Activated CD8-positive, alpha-beta memory T cell treated with anti-CD3 and anti-CD28 coated beads, Interleukin-2, amount 50 U/mL, for 24 hours (primary cell): ENCODE data around the gene MAPK13.
"Not testable (repeated sequence)": the region's sequence is repeated elsewhere in the genome, so short reads cannot be mapped to it uniquely, and the experiment has no call there.

Experiments used
- DNase-seq: peaks from one replicate; pipeline ENCODE4 v3.0.0-alpha.2; 2020; ENCODE audit errors: extremely low read depth

Gene MAPK13

DNA sequence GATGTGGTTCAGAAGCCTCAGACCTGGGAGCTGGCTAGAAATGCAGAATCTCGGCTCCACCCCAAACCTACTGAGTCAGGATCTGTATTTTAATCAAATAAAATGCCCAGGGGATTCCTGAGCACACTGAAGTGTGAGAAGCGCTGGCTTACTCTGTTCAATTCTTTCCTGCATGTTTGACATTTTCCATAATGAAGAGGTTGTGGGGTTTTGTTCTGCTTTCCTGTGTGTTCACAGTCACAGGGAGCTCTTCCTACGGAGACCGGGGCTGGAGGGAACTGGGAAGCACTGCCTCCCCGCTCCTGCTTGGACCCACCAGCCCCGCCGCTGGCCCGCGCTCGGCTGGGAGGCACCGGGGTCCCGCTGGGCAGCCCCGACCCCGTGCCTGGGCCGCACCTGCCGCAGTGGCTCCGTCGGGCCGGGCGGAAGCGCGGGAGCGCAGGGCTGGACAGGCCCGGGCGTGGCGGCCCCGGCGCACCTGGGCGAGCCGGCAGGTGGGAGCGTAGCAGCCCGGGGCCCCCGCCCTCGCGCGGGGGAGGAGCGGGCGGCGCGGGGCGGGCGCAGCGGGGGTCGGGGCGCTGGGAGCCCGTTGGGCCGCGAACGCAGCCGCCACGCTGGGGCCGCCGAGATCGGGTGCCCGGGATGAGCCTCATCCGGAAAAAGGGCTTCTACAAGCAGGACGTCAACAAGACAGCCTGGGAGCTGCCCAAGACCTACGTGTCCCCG lies at the start of gene MAPK13:
TSS of gene MAPK13 (plus strand) at position 573 of the 726 bp plus-strand sequence. CDS start at position 643, 70 bp downstream.
- no peak for DNase-seq

DNA sequence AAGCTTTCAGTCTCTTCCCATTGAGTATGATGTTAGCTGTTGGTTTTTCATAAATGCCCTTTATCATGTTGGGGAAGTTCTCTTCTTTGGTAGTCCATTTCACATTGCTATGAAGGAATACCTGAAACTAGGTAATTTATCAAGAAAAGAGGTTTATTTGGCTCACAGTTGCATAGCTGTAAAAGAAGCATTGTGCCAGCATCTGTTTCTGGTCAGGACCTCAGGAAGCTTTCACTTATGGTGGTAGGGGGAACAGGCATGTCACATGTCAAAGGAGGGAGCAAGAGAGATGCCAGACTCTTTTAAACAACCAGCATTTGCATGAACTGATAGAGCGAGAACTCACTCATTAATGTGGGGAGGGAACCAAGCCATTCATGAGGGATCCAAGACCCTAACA lies 48.0 kb upstream of the MAPK13 start:
- no peak for DNase-seq

DNA sequence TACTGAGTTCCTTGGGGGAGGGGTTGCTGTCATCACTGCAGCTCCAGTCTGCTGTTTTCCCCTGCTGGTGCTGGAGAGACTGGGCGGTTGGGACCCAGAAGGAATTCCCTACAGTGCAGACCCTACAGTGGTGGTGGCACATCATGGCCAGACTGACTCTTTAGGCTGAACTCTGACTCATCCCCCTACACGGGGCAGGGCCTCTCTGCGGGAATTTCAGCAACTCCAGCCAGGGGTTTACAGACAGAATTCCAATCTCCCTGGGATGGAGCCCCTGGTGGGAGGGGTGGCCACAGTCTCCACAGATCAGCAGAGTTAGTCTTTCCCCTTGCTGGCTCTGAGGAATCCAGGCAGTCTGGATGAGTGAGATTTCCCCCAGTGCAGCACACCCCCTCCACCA lies 46.9 kb upstream of the MAPK13 start:
- no peak for DNase-seq

DNA sequence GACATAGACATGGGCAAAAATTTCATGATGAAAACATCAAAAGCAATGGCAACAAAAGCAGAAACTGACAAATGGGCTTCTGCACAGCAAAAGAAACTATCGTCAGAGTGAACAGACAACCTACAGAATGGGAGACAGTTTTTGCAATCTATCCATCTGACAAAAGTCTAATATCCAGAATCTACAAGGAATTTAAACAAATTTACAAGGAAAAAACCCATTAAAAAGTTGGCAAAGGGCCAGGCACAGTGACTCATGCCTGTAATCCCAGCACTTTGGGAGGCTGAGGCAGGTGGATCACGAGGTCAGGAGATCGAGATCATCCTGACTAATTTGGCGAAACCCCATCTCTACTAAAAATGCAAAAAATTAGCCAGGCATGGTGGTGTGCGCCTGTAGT lies 42.1 kb upstream of the MAPK13 start:
- not testable (repeated sequence) for DNase-seq

DNA sequence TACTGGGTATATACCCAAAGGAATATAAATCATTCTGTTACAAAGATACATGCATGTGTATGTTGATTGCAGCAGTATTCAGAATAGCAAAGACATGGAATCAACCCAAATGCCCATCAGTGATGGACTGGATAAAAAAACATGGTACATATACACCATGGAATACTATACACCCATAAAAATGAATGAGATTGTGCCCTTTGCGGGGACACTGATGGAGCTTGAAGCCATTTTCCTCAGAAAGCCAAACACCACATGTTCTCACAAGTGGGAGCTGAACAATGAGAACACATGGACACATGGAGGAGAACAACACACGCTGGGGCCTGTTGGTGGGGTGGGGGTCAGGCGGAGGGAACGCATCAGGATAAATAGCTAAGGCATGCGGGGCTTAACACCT lies 41.3 kb upstream of the MAPK13 start:
- DNase-seq: no peak

DNA sequence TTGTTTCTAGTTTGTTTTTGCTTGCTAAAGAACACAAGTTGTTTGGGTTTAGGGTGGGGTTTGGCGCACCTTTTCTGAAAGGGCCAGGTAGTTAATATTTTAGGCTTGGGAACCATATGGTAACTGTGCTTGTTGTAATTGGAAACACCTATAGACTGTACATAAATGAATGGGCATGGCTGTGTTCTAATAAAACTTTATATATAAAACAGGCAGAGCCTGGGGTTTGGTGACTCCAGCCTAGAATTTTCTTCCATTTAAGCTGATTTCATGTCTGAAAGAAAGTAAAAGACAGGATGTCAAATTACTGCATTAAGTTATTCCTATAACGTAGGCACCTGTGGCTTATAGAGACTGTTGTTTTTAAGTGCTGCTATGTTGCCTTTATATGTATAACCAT lies 36.1 kb upstream of the MAPK13 start:
- DNase-seq: no peak

DNA sequence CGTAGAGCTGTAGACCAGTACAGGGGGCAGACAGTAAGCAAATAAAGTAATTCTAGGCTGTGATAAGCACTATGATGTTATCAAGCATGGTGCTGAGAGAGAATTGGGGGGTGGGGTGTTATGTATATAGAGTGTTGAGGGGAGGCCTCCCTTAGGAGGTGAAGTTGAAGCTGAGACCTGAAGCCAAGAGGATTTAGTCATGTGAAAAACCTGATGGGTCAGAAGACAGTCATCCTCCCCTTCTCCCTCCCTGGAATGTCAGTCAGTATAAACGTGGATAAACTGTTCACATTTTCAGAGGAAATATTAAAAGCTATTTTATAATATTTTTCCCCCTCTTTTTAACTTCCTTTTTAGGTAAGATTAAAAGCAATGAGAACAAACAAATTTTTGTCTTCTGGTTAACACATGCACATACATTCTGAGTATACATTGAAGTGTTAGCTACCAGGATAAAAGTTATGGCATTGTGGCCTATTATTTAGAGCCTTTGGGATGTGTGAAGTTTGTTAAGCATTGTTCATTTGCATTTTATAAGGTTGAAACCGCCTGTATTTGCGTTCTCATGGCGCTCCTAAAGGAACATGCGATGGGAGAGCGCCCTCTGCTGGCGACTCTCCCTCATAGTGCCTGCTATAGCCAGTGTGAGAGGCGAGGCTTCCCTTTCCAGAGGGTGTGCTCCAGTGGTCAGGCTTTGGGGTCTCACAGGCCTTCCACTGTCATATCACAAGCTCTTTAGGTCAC lies 35.4 kb upstream of the MAPK13 start:
- DNase-seq: peak; percentile 56

DNA sequence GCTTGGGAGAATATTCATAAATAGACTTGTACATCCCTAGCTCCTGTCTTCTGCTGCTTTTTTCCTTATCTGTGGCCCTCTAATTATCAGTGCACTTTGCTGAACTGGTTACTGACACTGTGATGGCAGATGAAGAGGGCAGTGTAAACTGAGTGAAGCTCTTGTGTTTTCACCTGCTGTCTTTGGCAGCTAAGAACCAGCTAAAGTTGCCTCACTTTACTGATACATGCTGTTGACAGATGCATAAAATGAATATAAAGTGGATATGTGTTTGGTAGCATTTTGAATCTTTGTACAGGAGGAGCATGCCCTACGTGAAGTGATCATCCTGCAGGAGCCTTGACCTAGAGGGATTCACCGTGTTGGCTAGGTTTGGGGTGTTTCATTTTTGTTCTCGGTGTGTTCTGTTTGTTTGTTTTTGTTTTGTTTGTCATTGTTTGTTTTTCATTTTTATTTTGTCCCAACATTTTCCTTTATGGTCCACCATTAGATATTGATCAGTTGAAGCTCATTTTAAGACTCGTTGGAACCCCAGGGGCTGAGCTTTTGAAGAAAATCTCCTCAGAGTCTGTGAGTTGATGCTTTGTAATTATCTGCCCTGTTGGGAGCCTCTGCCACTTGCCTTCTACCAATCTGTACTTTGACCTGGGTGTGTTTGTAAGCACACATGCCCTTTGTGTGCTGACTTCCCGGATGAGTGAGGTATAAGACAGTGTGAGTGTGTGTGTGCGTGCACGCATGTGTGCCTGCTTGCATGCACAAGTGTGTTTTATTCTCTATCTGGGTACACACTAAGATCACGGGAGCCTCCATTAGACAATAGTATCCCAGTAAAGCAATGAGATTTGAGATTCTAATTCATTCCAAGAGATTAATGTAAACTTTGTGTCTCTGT lies 34.6 kb upstream of the MAPK13 start:
- no peak for DNase-seq

DNA sequence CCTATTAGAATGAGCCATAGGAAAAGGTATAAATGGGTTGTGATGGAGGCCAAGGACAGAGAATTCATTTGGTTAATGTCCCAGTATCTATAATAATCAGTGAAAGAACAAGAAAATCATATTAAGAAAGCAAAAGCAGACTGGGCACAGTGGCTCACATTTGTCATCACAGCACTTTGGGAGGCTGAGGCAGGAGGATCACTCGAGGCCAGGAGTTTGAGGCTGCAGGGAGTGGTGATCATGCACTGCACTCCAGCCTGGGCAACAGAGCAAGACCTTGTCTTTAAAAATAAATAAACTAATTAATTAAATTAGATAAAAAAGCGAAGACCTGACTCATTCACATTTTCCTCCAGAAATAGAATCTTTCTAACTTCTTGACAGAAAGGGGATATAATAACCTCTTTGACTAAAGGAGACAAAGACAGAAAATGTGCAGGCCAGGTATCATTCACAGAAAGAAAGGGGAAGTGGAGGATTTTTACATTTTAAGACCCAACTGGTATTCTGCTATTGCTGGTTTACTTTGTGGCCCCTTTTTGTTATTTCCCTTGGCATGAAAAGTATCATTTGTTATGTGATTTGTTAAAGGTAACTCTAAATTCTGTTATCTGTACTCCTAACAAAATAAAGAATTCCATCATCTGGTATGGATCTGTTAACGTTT lies 31.9 kb upstream of the MAPK13 start:
- DNase-seq: no peak

DNA sequence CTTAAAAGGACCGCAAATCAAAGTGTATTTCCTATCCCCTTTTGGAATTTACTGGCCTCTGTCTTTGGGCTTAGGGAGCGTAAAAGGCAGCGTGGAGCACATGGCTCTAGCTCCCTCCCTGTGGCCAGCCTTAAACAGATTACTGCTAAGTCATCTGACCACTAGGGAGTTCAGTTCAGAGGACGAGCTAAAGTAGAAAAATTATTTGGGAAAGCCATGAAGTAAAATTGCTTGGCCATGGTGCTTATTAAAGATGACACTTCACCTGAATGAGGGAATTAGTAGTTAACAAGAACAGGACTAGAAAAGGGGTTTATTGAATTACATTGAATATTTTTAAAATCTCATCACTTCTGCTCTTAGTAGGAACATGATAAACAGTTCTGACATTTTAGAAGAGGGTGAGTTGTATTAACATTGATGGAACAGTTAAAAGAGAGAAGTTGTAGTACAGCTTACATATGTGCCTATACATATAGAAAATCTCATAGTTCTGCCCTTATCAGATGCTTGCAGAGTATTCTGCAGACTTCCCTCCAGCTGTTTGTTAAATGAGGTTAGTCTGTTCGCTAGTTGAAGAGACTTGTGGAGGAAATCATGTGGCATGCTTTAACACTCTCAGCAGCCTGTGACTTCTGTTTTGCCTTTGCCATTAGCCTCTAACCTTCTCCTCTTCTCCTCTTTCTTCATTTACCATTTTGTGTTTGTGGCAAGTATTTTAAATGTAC lies 31.2 kb upstream of the MAPK13 start:
- DNase-seq: no peak

DNA sequence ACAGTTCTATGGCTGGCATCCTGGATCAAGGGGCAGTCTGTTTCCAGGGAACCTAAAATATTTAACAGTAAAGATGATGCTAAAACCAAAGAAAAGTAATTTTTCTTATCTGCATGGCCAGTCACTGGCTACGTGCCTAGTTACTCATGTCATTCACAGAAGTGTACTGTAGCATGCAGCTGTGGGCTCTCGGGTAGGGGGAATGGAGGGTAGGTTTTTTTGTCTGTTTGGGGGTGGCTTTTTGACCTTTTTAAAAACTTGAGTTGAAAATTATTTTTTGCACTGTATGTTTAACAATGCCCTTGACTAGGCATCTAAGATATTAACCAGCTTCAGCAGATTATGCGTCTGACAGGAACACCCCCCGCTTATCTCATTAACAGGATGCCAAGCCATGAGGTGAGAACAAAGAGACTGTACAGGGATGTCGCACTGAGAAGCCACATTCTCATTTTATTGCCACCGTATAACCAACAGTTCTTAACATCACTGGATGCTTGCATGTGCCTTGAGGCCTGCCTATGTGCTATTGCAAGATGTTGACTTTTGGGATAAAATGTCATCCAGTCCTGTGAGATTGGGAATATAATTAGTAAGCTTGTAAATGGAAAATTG lies 30.3 kb upstream of the MAPK13 start:
- DNase-seq: no peak

DNA sequence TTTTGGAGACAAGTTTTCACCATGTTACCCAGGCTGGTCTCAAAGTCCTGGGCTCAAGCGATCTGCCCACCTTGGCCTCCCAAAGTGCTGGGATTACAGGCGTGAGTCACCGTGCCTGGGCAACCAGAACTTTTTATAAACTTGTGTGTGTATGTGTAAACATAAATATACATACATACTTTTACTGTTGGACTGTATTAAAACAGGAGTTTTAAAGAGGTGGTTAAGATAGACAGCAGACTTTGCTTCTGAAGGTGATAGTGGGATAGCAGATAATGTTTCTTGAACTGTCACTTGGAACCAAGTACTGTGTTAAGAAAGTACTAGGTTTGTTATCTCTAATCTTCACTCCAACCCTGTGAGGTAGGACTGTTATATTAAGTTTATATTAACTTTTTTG lies 28.6 kb upstream of the MAPK13 start:
- no peak for DNase-seq

DNA sequence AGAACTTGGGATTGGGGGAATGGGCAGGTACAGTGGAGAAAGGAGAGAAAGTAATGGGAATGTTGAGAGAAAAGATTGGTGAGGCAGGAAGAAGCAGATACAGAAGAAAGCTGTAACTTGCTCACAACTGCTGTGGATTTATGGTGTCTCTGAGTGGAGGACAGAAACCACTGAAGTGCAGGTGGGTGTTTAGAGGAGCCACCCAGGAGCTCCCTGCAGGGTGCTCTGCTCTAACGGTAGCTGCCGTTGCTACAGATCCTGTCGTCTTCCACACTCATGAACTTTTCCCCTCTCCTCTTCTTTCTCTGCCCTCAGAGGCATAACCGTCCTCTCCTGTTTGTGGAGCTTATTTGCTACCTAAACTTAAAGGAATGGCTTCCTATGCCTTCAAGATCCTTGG lies 27.5 kb upstream of the MAPK13 start:
- no peak for DNase-seq

DNA sequence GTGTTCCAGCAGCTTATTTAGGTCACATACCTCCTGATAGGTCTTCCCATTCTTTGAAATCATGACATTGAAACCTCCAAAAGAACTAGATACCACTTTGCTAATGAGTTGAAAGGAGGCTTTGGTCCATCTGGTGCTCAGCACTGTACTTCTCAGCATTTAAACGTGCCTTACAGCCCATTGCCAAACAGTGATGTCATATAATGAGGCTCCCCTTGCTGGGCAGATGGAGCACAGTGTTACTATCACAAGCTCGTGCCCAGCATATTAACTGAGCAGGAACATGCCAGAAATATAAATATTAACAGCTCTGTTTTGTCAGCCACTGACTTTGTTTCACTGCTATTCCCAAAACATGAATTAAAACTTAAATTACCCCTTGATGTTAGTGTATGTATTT lies 25.5 kb upstream of the MAPK13 start:
- no peak for DNase-seq

DNA sequence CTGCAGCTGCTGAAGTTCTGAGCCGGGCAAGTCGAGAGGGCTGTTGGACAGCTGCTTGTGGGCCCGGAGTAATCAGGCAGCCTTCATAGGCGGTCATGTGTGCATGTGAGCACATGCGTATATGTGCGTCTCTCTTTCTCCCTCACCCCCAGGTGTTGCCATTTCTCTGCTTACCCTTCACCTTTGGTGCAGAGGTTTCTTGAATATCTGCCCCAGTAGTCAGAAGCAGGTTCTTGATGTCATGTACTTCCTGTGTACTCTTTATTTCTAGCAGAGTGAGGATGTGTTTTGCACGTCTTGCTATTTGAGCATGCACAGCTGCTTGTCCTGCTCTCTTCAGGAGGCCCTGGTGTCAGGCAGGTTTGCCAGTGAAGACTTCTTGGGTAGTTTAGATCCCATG lies 21.2 kb upstream of the MAPK13 start:
- DNase-seq: no peak

DNA sequence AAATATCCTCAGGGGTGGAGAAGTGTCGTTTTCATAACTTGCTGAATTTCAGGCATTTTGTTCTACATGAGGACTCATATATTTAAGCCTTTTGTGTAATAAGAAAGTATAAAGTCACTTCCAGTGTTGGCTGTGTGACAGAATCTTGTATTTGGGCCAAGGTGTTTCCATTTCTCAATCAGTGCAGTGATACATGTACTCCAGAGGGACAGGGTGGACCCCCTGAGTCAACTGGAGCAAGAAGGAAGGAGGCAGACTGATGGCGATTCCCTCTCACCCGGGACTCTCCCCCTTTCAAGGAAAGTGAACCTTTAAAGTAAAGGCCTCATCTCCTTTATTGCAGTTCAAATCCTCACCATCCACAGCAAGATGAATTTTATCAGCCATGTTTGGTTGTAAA lies 20.3 kb upstream of the MAPK13 start:
- no peak for DNase-seq

DNA sequence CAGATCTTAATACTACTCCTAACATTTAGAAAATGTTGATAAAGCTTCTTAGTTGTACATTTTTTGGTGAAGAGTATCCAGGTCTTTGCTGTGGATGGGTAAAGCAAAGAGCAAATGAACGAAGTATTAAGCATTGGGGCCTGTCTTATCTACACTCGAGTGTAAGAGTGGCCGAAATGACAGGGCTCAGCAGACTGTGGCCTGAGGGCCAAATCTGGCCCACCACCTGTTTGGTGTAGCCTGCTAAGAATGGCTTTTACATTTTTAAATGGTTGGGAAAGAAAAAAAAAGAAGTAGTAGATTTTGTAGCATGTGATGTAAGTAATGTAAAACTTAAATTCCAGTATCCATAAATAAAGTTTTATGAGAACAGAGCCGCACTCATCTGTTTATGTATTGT lies 19.4 kb upstream of the MAPK13 start:
- DNase-seq: no peak

DNA sequence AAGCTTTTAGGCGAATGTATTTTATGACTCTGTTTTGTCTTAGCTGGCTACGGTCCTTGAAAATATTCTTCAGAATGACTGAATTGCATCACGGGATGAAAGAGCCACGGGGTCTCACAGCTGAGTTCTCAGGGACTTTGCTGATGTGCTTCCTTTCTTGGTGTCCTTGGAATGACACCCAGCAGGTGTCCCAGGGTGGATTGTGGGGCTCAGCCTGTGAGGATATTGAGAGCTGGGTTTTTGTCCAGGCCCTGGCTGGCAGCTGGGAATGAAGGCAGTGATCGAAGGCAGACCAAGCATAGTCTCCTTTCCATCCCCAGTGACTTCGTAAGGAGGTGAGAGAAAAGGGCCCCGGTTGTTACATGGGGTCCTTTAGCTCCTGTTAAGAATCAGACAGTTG lies 18.8 kb upstream of the MAPK13 start:
- no peak for DNase-seq

DNA sequence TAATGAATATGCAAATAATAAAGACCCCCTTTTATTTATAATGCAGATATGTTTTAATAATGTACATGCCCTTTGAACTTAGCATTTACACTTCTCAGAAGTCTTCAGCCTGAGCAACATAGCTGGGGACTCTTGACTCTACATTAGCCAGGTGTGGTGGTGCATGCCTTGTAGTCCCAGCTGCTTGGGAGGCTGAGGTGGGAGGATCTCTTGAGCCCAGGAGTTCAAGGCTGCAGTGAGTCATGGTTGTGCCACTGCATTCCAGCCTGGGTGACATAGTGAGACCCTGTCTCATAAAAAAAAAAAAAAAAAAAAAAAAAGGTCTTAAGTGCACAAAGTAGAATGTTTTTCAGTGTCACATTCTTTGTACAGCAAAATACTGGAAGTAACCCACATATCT lies 17.3 kb upstream of the MAPK13 start:
- no peak for DNase-seq

DNA sequence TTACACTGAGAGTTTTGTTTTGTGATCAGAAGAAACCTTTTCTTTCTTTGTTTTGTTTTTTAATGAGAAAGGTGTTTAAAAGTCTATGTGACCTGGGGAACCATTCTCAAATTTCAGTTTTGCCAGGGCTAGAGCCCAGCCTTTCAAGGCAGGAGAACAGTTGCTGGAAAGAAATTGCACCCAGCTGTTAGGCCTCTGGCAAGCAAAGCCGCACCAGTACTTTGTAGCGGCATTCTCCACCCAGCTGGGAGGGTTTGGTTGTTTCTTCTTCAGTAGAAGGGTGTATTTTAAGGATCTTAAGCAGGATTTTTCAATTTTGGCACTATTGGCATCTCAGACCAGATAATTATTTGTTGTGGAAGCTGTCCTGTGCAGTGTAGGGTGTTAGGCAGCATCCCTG lies 16.6 kb upstream of the MAPK13 start:
- no peak for DNase-seq
